Hepatocyte (in vitro differentiated cells): ENCODE measurements around the gene PHF1. TPM values are rescaled to one million over a fixed set of nuclear protein-coding genes. Genes with fewer than 3 reads are reported as not detected.

Experiments used
- DNase-seq: peaks from one replicate; pipeline ENCODE4 v3.0.0-alpha.2; 2016; ENCODE audit warnings: low spot score
- H2AFZ ChIP-seq: fragments of 200-600 bp; sonication (generic); 2 replicates; pipeline ENCODE4 v1.6.0; 2016; ENCODE audit warnings: antibody characterized with exemption, mild to moderate bottlenecking
- H3K27ac ChIP-seq: fragments of 200-600 bp; sonication (generic); 2 replicates; pipeline ENCODE4 v1.5.1; 2016; ENCODE audit warnings: mild to moderate bottlenecking
- H3K27me3 ChIP-seq: fragments of 200-600 bp; sonication (generic); 2 replicates; pipeline ENCODE4 v1.6.1; 2016
- H3K36me3 ChIP-seq: fragments of 200-600 bp; sonication (generic); replicated peaks from 2 replicates; pipeline ENCODE4 v1.5.1; 2016; ENCODE audit warnings: low read depth; ENCODE audit not compliant: insufficient read depth
- H3K4me1 ChIP-seq: fragments of 200-600 bp; sonication (generic); 2 replicates; pipeline ENCODE4 v1.5.1; 2016; ENCODE audit warnings: mild to moderate bottlenecking, moderate library complexity; ENCODE audit not compliant: insufficient read depth
- H3K4me2 ChIP-seq: fragments of 200-600 bp; sonication (generic); 2 replicates; pipeline ENCODE4 v1.6.0; 2016
- H3K4me3 ChIP-seq: fragments of 200-600 bp; sonication (generic); 2 replicates; pipeline ENCODE4 v1.5.1; 2016; ENCODE audit warnings: mild to moderate bottlenecking
- H3K79me2 ChIP-seq: fragments of 200-600 bp; sonication (generic); 2 replicates; pipeline ENCODE4 v1.6.0; 2017; ENCODE audit warnings: mild to moderate bottlenecking
- H3K9me2 ChIP-seq: fragments of 200-600 bp; sonication (generic); replicated peaks from 2 replicates; pipeline ENCODE4 v1.6.0; 2017; ENCODE audit warnings: mild to moderate bottlenecking; ENCODE audit not compliant: insufficient read depth
- H3K9me3 ChIP-seq: fragments of 200-600 bp; sonication (generic); 2 replicates; pipeline ENCODE4 v1.5.1; 2016; ENCODE audit warnings: low read depth, mild to moderate bottlenecking
- H4K20me1 ChIP-seq: fragments of 200-600 bp; sonication (generic); 2 replicates; pipeline ENCODE4 v1.6.0; 2016; ENCODE audit warnings: mild to moderate bottlenecking; ENCODE audit not compliant: insufficient read depth, poor library complexity, severe bottlenecking
- EZH2 ChIP-seq: fragments of 200-600 bp; sonication (generic); IDR thresholded peaks from 2 replicates; pipeline ENCODE4 v1.6.1; 2016; ENCODE audit warnings: antibody characterized with exemption, mild to moderate bottlenecking, borderline replicate concordance
- EZH2phosphoT487 ChIP-seq: fragments of 200-600 bp; sonication (generic); IDR thresholded peaks from one replicate; pipeline ENCODE4 v1.6.1; 2018; ENCODE audit warnings: antibody characterized with exemption, mild to moderate bottlenecking, low read depth, moderate library complexity; ENCODE audit not compliant: unreplicated experiment, severe bottlenecking
- WGBS: methylation state at CpG from one replicate; pipeline ENCODE4 v1.1.6; 2016; ENCODE audit warnings: low lambda C conversion rate; ENCODE audit errors: missing lambda C conversion rate; 5-methylcytosine and 5-hydroxymethylcytosine counted together
- polyA plus RNA-seq: library from polyadenylated mRNA; unstranded; fragments of >200 nt; fragmentation: Nextera tagmentation; extraction: Ambion mirVana; gene quantifications from 2 replicates; pipeline ENCODE4 v1.2.1, GENCODE V29; 2016
- total RNA-seq: library from RNA; depleted of rRNA; stranded (reverse); fragments of >200 nt; gene quantifications from 2 replicates; pipeline ENCODE4 v1.2.3, GENCODE V29; 2014
- TF ChIP-seq, protein P1 (sequence below): fragments of 200-600 bp; sonication (generic); IDR thresholded peaks from 2 replicates; pipeline ENCODE4 v1.5.1; 2016; ENCODE audit warnings: antibody characterized with exemption, mild to moderate bottlenecking; ENCODE audit not compliant: poor library complexity

PHF1 gene
- total and polyA plus RNA-seq, 2 experiments from 2014 or later, result 37.2 to 42.4 TPM

DNA sequence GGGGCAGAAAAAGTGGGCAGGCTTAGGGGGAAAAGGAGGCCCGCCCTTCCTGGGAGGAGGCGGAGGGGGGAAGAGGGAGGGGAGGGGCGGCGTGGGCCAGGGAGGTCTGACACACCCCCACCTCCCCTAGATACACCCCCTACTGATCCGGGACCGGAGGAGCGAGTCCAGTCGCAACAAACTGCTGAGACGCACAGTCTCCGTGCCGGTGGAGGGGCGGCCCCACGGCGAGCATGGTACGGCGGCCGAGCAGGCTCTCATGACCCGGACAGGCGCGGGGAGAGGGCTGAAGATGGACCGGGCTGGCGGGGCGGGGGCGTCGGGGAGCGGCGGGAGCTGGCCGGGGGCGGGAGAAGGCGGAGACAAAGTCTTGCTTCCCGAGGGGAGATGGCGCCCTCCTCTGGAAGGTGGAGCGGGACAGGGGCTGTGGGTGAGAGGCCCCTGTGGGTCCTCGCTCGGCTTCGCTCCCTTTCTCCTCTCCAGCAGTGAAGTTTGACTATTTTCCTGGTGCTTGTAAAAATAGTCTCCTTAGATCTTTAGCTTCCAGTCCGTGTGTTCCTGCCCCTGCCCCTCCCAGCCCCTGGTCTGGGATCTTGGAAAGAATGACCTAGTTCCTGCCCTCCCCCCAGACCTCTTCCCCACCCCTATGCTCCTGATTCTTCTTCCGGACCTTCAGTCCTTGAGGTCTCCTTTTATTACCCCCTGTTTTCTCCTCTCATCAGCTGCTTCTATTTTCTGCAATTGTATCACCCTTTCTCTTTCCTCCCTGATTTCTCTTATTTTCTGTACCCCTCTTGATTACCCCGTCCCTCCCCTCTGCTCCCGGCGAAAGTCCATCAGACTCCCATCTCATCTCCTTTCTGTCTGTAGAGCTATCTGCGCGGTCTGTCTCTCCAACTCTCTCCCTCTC lies 15.1 kb downstream of the PHF1 start:
- H4K20me1 ChIP-seq, result no peaks in the 10 kb centered on the region
- H3K27me3 ChIP-seq, result no peaks in the 10 kb centered on the region
- peak overlapping the region; percentile 91 for H3K4me2 ChIP-seq
- H3K4me1 ChIP-seq, result peaks cover 37% of the 10 kb centered on the region
- no peaks in the 10 kb centered on the region for H3K9me3 ChIP-seq
- peaks cover 56% of the 10 kb centered on the region for H3K79me2 ChIP-seq
- H3K36me3 ChIP-seq, result no peaks in the 10 kb centered on the region
- DNase-seq, result peak; percentile 94
- TF ChIP-seq, protein P1, sequence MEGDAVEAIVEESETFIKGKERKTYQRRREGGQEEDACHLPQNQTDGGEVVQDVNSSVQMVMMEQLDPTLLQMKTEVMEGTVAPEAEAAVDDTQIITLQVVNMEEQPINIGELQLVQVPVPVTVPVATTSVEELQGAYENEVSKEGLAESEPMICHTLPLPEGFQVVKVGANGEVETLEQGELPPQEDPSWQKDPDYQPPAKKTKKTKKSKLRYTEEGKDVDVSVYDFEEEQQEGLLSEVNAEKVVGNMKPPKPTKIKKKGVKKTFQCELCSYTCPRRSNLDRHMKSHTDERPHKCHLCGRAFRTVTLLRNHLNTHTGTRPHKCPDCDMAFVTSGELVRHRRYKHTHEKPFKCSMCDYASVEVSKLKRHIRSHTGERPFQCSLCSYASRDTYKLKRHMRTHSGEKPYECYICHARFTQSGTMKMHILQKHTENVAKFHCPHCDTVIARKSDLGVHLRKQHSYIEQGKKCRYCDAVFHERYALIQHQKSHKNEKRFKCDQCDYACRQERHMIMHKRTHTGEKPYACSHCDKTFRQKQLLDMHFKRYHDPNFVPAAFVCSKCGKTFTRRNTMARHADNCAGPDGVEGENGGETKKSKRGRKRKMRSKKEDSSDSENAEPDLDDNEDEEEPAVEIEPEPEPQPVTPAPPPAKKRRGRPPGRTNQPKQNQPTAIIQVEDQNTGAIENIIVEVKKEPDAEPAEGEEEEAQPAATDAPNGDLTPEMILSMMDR, result peak; percentile 67
- TF ChIP-seq EZH2phosphoT487, result no peak
- peak overlapping the region; percentile 99 for H3K27ac ChIP-seq
- WGBS, result 4% methylated on average over 9 of the region's 43 CpGs
- H2AFZ ChIP-seq, result peak overlapping the region; percentile 42
- no peaks in the 10 kb centered on the region for H3K9me2 ChIP-seq
- peak overlapping the region; percentile 66 for H3K4me3 ChIP-seq

- WGBS, result 21% methylated on average over 11 of the region's 12 CpGs
- peaks cover 45% of the 10 kb centered on the region for H3K4me1 ChIP-seq
- TF ChIP-seq, protein P1, result no peak
- TF ChIP-seq EZH2, result no peak
- no peak for TF ChIP-seq EZH2phosphoT487
- H3K27ac ChIP-seq, result peak overlapping the region; percentile 99
- no peak for DNase-seq
- peak overlapping the region; percentile 91 for H3K4me2 ChIP-seq
- no peaks in the 10 kb centered on the region for H3K9me3 ChIP-seq
- no peaks in the 10 kb centered on the region for H4K20me1 ChIP-seq
- no peaks in the 10 kb centered on the region for H3K36me3 ChIP-seq
- peaks cover 53% of the 10 kb centered on the region for H3K79me2 ChIP-seq
- no peak overlapping the region for H2AFZ ChIP-seq
- H3K9me2 ChIP-seq, result no peaks in the 10 kb centered on the region
- peak overlapping the region; percentile 55 for H3K4me3 ChIP-seq
- no peaks in the 10 kb centered on the region for H3K27me3 ChIP-seq
Observed at GRCh38 chr6:33426590-33427511, 16.0 kb downstream of the PHF1 start.

DNA sequence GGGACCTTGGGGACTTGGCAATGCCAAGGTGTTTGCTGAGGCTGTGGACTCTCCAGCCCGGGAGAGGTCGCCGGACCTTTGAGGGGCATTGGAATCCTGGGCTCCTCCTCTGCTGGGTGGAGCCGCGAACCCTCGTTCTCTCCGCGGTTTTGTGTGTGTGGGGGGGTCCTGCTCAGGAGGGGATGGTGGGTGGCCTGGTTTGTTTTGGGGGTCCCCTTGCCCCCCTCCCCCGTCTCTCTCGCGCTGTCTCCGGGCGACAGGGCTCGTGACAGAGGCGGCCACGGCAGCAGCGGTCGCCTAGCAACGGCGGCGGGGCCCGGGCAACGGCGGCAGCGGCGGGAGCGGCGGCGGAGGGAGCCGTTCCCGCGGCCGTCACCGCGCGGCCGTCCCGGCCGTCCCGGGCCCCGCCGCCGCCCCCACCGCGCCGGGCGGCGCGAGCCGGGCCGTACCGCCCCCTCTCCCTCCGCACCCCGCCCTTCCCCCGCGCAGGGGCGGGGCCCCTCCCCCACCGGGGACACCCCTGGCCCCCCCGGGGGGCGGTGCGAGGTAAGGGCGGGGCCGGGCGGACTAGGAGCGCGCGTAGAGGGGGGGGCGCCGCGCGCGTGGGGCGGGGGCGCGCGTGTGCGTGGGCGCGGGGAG lies 16.9 kb downstream of the PHF1 start:
- no peaks in the 10 kb centered on the region for H3K36me3 ChIP-seq
- peak; percentile 76 for DNase-seq
- H2AFZ ChIP-seq, result no peak overlapping the region
- H3K9me3 ChIP-seq, result no peaks in the 10 kb centered on the region
- peak overlapping the region; percentile 99 for H3K27ac ChIP-seq
- H3K4me3 ChIP-seq, result peak overlapping the region; percentile 55
- H3K27me3 ChIP-seq, result no peaks in the 10 kb centered on the region
- no peaks in the 10 kb centered on the region for H4K20me1 ChIP-seq
- H3K4me2 ChIP-seq, result peak overlapping the region; percentile 91
- TF ChIP-seq EZH2 (no peak), EZH2phosphoT487 (no peak)
- TF ChIP-seq, protein P1, result no peak
- WGBS, result 3% methylated on average over 8 of the region's 79 CpGs
- H3K79me2 ChIP-seq, result peaks cover 56% of the 10 kb centered on the region
- peaks cover 45% of the 10 kb centered on the region for H3K4me1 ChIP-seq
- no peaks in the 10 kb centered on the region for H3K9me2 ChIP-seq
